SIG-M5 treated with dmso at 0.1 percent for 504 hours (cell line): Measurements from ENCODE around the gene CDH4.

Experiments
- DNase-seq: peaks from one replicate; lab custom pipeline; 2025; ENCODE audit not compliant: unreplicated experiment; lab: John Stamatoyannopoulos, UW

CDH4 gene

GRCh38 chr20:61324906-61325305 lies 72.8 kb downstream of the CDH4 start:
- DNase-seq = no peak

GRCh38 chr20:61325718-61326117 lies 73.7 kb downstream of the CDH4 start:
- DNase-seq = no peak

GRCh38 chr20:61328911-61329558 lies 77.0 kb downstream of the CDH4 start:
- no peak for DNase-seq

GRCh38 chr20:61330441-61330840 lies 78.4 kb downstream of the CDH4 start:
- DNase-seq = no peak

GRCh38 chr20:61331543-61331942 lies 79.5 kb downstream of the CDH4 start:
- DNase-seq = no peak

- DNase-seq = no peak
These were observed 80.2 kb downstream of the CDH4 start for GRCh38 chr20:61332016-61332975.

- DNase-seq = no peak
These were observed 81.5 kb downstream of the CDH4 start for GRCh38 chr20:61333484-61334108.

- no peak for DNase-seq
These were observed 88.1 kb downstream of the CDH4 start for GRCh38 chr20:61340157-61340556.

GRCh38 chr20:61341605-61342004 lies 89.5 kb downstream of the CDH4 start:
- DNase-seq = no peak

GRCh38 chr20:61343934-61344333 lies 91.9 kb downstream of the CDH4 start:
- DNase-seq = no peak

- DNase-seq = no peak
These were observed 93.6 kb downstream of the CDH4 start for GRCh38 chr20:61345656-61346055.

GRCh38 chr20:61346996-61347395 lies 94.9 kb downstream of the CDH4 start:
- no peak for DNase-seq

- DNase-seq = no peak
These were observed 95.4 kb downstream of the CDH4 start for GRCh38 chr20:61347443-61347842.

GRCh38 chr20:61349447-61350165 lies 97.5 kb downstream of the CDH4 start:
- DNase-seq = no peak

GRCh38 chr20:61350500-61351250 lies 98.6 kb downstream of the CDH4 start:
- DNase-seq = no peak

GRCh38 chr20:61352346-61353260 lies 100.5 kb downstream of the CDH4 start:
- no peak for DNase-seq

- no peak for DNase-seq
These were observed 101.4 kb downstream of the CDH4 start for GRCh38 chr20:61353261-61354000.

GRCh38 chr20:61354001-61354390 lies 101.9 kb downstream of the CDH4 start:
- no peak for DNase-seq

GRCh38 chr20:61354501-61354900 lies 102.4 kb downstream of the CDH4 start:
- no peak for DNase-seq
